ENCODE data around the gene SUCLG2.

DNA sequence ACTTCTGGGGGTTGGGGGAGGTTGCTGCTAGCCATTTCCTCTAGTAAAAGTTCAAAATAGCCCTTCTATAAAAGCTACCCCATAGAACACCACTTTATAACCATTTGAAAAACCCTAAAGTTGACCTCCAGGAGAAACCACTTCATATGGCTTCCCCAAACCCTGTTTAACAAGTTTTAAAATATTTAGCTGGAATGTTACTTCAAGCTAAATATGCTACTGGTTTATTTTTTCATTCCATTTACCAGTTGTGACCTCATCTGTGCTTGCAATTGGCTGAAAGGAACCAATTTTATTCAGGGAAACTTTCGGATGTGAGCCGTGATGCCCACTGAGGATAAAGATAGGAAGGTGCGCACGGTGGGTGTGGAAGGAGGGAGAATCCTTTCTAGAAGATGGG lies 221.3 kb downstream of the SUCLG2 start:
- TF ChIP-seq, protein P1, sequence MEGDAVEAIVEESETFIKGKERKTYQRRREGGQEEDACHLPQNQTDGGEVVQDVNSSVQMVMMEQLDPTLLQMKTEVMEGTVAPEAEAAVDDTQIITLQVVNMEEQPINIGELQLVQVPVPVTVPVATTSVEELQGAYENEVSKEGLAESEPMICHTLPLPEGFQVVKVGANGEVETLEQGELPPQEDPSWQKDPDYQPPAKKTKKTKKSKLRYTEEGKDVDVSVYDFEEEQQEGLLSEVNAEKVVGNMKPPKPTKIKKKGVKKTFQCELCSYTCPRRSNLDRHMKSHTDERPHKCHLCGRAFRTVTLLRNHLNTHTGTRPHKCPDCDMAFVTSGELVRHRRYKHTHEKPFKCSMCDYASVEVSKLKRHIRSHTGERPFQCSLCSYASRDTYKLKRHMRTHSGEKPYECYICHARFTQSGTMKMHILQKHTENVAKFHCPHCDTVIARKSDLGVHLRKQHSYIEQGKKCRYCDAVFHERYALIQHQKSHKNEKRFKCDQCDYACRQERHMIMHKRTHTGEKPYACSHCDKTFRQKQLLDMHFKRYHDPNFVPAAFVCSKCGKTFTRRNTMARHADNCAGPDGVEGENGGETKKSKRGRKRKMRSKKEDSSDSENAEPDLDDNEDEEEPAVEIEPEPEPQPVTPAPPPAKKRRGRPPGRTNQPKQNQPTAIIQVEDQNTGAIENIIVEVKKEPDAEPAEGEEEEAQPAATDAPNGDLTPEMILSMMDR (IDR thresholded peaks at IDR 0.05): no peak
- TF ChIP-seq POLR2A (IDR thresholded peaks at IDR 0.05) (no peak), EP300 (IDR thresholded peaks at IDR 0.05) (no peak), POLR2AphosphoS5 (IDR thresholded peaks at IDR 0.05) (no peak)
